BLaER1 (cell line): Measurements from ENCODE around the gene CLEC3B.
"Not testable (repeated sequence)": the region's sequence is repeated elsewhere in the genome, so short reads cannot be mapped to it uniquely, and the experiment has no call there.

Experiments
- H3K27ac ChIP-seq: shearing (Covaris generic); formaldehyde crosslinking; 2 replicates; pipeline ENCODE4 v1.8.1; 2022
- H3K27me3 ChIP-seq: shearing (Covaris generic); formaldehyde crosslinking; 2 replicates; pipeline ENCODE4 v1.8.1; 2022
- H3K36me3 ChIP-seq: shearing (Covaris generic); formaldehyde crosslinking; 2 replicates; pipeline ENCODE4 v1.8.1; 2022
- H3K4me1 ChIP-seq: shearing (Covaris generic); formaldehyde crosslinking; 2 replicates; pipeline ENCODE4 v1.8.1; 2022
- H3K4me2 ChIP-seq: shearing (Covaris generic); formaldehyde crosslinking; 2 replicates; pipeline ENCODE4 v1.8.1; 2022
- H3K4me3 ChIP-seq: shearing (Covaris generic); formaldehyde crosslinking; 2 replicates; pipeline ENCODE4 v1.8.1; 2022
- H3K9ac ChIP-seq: shearing (Covaris generic); formaldehyde crosslinking; 2 replicates; pipeline ENCODE4 v1.8.1; 2022
- H3K9me3 ChIP-seq: shearing (Covaris generic); formaldehyde crosslinking; 2 replicates; pipeline ENCODE4 v1.8.1; 2022
- H4K20me1 ChIP-seq: shearing (Covaris generic); formaldehyde crosslinking; 2 replicates; pipeline ENCODE4 v1.8.1; 2022
- Cebpa-rat ChIP-seq: shearing (Covaris generic); IDR thresholded peaks from 2 replicates; pipeline ENCODE4 v1.8.1; 2022

The CLEC3B gene

DNA sequence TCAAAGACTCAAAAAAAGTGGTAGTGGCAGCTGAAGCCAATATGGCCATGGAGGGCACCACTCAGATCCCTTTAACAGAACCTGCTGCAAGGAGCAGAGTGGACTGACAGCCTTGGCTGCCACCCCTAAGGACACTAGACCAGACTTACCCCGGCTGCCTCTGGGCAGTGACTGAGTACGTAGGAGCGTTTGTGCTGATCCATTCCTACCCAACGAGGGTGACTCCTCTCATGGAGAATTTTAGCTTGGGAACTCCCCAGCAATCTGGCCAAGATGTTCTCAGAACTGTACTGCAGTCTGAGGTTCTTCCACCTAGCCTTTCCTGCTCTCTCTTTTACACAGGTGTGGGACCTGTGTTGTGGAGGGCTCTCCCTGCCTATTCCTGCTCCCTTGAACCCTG lies 22.1 kb downstream of the CLEC3B start:
- no peaks in the 10 kb centered on the region for H3K36me3 ChIP-seq
- no peak overlapping the region for H3K4me3 ChIP-seq
- no peaks in the 10 kb centered on the region for H4K20me1 ChIP-seq
- H3K9ac ChIP-seq: no peak overlapping the region
- H3K27ac ChIP-seq: no peak overlapping the region
- H3K4me1 ChIP-seq: no peaks in the 10 kb centered on the region
- no peaks in the 10 kb centered on the region for H3K27me3 ChIP-seq
- H3K4me2 ChIP-seq: no peak overlapping the region
- H3K9me3 ChIP-seq: no peaks in the 10 kb centered on the region
- no peak for TF ChIP-seq Cebpa-rat

DNA sequence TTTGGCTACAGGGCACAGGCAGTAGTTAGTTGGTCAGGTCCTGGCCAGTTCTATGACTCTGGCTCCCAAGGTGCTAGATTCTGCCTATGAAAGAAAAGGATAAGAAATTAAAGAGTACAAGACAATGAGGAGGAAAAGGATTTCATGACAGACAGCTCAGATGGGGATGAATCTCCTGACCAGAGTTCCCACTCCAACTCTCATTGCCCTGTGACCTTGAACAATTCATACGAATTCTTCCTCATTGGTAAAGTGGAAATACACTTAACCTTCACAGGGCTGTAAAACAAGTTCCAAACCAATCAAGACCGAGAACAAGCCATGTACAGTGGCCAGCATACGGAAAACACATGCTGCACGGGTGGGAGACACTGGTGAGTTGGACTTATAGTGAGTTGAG lies 23.7 kb downstream of the CLEC3B start:
- Histone ChIP-seq H3K27me3 (no peaks in the 10 kb centered on the region), H3K9ac (no peak overlapping the region), H3K36me3 (no peaks in the 10 kb centered on the region), H3K4me2 (no peak overlapping the region), H3K27ac (no peak overlapping the region), H3K4me1 (no peaks in the 10 kb centered on the region), H4K20me1 (no peaks in the 10 kb centered on the region), H3K4me3 (no peak overlapping the region), H3K9me3 (no peaks in the 10 kb centered on the region)
- TF ChIP-seq Cebpa-rat: no peak

DNA sequence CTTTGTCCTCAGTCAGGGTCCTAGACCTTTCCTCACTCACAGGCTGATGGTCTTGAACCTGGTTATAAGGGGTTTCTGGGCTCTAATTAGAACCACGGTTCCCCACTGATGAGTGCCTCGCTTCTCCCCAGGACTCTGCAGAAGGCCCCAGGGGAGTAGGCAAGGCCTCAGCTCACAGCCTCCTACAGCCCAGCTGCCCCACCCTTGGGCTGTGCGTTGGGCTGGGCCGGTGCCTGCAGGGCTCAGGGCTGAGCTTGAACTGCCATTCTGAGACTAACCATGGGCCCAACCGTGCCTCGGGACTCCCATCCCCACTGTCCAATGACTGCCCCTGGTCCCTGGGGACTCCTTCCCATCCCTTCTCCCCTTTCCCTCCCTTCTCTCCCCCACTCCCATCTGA lies 25.6 kb downstream of the CLEC3B start:
- Histone ChIP-seq H3K4me1 (no peaks in the 10 kb centered on the region), H3K9me3 (no peaks in the 10 kb centered on the region), H3K27ac (no peak overlapping the region), H3K9ac (no peak overlapping the region), H3K4me3 (no peak overlapping the region), H3K36me3 (no peaks in the 10 kb centered on the region), H3K27me3 (no peaks in the 10 kb centered on the region), H4K20me1 (no peaks in the 10 kb centered on the region), H3K4me2 (no peak overlapping the region)
- TF ChIP-seq Cebpa-rat: no peak

DNA sequence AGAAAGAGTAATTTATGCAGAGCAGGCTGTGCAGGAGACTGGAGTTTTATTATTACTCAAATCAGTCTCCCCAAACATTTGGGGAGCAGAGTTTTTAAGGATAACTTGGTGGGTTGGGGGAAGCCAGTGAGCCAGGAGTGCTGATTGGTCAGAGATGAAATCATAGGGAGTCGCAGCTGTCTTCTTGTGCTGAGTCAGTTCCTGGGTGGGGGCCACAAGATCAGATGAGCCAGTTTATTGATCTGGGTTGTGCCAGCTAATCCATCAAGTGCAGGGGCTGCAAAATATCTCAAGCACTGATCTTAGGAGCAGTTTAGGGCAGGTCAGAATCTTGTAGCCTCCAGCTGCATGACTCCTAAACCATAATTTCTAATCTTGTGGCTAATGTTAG lies 27.7 kb downstream of the CLEC3B start:
- not testable (repeated sequence) for H3K4me1 ChIP-seq, H3K4me2 ChIP-seq, H3K4me3 ChIP-seq, H3K27ac ChIP-seq, H3K36me3 ChIP-seq, H4K20me1 ChIP-seq, H3K9ac ChIP-seq, H3K9me3 ChIP-seq, H3K27me3 ChIP-seq

DNA sequence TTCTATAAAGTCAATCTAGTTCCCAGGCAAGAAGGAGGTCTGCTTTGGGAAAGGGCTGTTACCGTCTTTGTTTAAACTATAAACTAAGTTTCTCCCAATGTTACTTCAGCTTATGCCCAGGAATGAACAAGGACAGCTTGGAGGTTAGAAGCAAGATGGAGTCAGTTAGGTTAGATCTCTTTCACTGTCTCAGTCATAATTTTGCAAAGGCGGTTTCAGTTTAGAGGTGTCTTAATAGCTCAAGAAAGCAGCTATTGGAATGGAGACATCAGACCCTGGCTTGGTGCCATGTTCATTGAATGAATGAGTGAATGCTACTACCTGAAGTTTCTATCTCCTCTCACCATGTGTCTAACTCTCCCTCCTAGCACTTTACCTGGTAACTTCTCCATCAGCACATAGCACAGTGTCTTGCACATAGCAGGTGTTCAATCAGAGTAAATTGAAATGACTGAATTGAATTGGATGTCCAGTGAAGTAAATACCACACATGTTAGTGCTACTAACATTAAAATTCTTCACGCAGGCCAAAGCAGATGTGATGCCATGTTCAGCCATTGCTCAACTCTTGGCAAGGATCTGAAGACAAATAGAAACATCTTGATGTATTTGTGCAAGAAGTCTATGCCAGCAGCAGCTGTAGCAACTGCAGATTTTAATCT lies 28.2 kb downstream of the CLEC3B start:
- no peak overlapping the region for H3K4me3 ChIP-seq
- no peaks in the 10 kb centered on the region for H4K20me1 ChIP-seq
- TF ChIP-seq Cebpa-rat: no peak
- no peaks in the 10 kb centered on the region for H3K4me1 ChIP-seq
- no peaks in the 10 kb centered on the region for H3K36me3 ChIP-seq
- no peaks in the 10 kb centered on the region for H3K9me3 ChIP-seq
- no peak overlapping the region for H3K4me2 ChIP-seq
- no peak overlapping the region for H3K27ac ChIP-seq
- H3K27me3 ChIP-seq: no peaks in the 10 kb centered on the region
- H3K9ac ChIP-seq: no peak overlapping the region

GRCh38 chr3:45055032-45055410 lies 28.9 kb downstream of the CLEC3B start:
- no peak overlapping the region for H3K27ac ChIP-seq
- no peak overlapping the region for H3K9ac ChIP-seq
- TF ChIP-seq Cebpa-rat: no peak
- no peak overlapping the region for H3K4me2 ChIP-seq
- no peaks in the 10 kb centered on the region for H3K27me3 ChIP-seq
- no peaks in the 10 kb centered on the region for H4K20me1 ChIP-seq
- no peaks in the 10 kb centered on the region for H3K9me3 ChIP-seq
- no peak overlapping the region for H3K4me3 ChIP-seq
- H3K4me1 ChIP-seq: no peaks in the 10 kb centered on the region
- H3K36me3 ChIP-seq: no peaks in the 10 kb centered on the region

- H3K4me1 ChIP-seq: no peaks in the 10 kb centered on the region
- H3K27me3 ChIP-seq: no peaks in the 10 kb centered on the region
- no peak overlapping the region for H3K4me2 ChIP-seq
- no peak for TF ChIP-seq Cebpa-rat
- no peaks in the 10 kb centered on the region for H3K9me3 ChIP-seq
- no peak overlapping the region for H3K27ac ChIP-seq
- no peak overlapping the region for H3K4me3 ChIP-seq
- H3K9ac ChIP-seq: no peak overlapping the region
- no peaks in the 10 kb centered on the region for H4K20me1 ChIP-seq
- no peaks in the 10 kb centered on the region for H3K36me3 ChIP-seq
Measured at GRCh38 chr3:45055411-45056143, 29.5 kb downstream of the CLEC3B start.

DNA sequence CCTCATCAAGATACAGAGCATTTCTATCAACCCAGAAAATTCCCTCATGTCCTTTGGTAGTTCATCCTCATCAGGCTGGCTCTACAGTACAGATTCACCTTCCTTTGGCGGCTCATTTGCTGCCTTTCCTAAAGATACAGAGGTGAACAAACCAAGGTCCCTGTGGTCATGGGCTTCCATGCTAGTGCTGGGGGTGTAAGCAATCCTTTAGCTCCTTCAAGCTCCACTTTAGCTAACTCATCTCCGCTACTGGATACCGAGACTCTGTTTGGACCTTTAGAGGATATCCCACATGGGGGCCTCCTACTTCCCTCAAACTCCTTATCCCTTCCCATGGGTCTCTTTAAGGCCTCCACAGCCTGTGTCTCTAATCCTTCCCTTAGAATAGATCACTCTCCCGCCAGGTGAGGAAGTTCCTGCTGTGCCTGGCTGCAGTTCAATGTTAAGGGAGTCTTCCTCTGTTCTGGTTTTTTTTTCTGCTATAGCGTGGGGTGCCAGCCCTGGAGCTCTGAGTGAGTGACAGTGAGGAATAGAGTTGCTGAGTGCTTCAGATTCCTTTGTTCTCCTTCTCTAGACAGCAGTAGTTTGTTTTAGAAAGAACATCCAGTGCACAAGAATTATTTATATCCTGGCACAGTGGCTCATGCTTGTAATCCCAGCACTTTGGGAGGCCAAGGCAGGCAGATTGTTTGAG lies 30.7 kb downstream of the CLEC3B start:
- no peak overlapping the region for H3K9ac ChIP-seq

GRCh38 chr3:45057557-45057956 lies 31.5 kb downstream of the CLEC3B start:
- no peak overlapping the region for H3K4me2 ChIP-seq
- no peaks in the 10 kb centered on the region for H3K9me3 ChIP-seq
- no peaks in the 10 kb centered on the region for H3K27me3 ChIP-seq
- H3K4me3 ChIP-seq: no peak overlapping the region
- H3K9ac ChIP-seq: no peak overlapping the region
- H4K20me1 ChIP-seq: no peaks in the 10 kb centered on the region
- H3K36me3 ChIP-seq: no peaks in the 10 kb centered on the region
- H3K27ac ChIP-seq: no peak overlapping the region
- no peak for TF ChIP-seq Cebpa-rat
- no peaks in the 10 kb centered on the region for H3K4me1 ChIP-seq

More for the DNA sequence above, 30.7 kb downstream of the CLEC3B start:
- H4K20me1 ChIP-seq: no peaks in the 10 kb centered on the region
- H3K4me1 ChIP-seq: no peaks in the 10 kb centered on the region
- no peak for TF ChIP-seq Cebpa-rat
- no peaks in the 10 kb centered on the region for H3K36me3 ChIP-seq
- no peak overlapping the region for H3K4me3 ChIP-seq
- no peaks in the 10 kb centered on the region for H3K9me3 ChIP-seq
- H3K27ac ChIP-seq: no peak overlapping the region
- H3K27me3 ChIP-seq: no peaks in the 10 kb centered on the region
- H3K4me2 ChIP-seq: no peak overlapping the region

DNA sequence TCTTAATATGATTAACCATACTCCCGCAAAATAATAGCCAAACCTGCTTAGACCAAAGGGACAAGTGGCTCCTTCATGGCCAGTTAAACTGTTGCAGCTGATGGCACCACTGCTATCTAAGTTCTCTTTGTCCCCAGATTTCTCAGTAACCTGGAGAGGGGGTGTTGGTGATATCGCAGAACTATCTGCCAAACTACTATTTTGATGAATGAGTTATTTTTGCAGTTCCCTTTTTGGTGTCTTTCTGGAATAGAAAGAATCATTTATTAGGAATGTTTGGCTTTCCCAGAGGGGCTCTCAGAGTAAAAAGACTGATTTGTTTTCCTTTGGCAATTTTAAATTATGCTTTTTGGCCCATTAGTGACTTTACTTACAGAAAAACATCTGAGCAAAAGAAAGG lies 33.0 kb downstream of the CLEC3B start:
- Histone ChIP-seq H3K27me3 (no peaks in the 10 kb centered on the region), H3K4me2 (no peak overlapping the region), H3K4me3 (no peak overlapping the region), H3K36me3 (no peaks in the 10 kb centered on the region), H3K4me1 (no peaks in the 10 kb centered on the region), H3K9me3 (no peaks in the 10 kb centered on the region), H3K9ac (no peak overlapping the region), H4K20me1 (no peaks in the 10 kb centered on the region), H3K27ac (no peak overlapping the region)
- no peak for TF ChIP-seq Cebpa-rat
